ENCODE results near the gene KRTCAP2.

- peak; percentile 83 to 95 for TF ChIP-seq CTCF (IDR thresholded peaks at IDR 0.05)
- TF ChIP-seq POLR2A (IDR thresholded peaks at IDR 0.05): no peak
Observed at GRCh38 chr1:155176544-155177071, 3.5 kb upstream of the KRTCAP2 start.
